SU-DHL-6 (cell line): ENCODE measurements around the gene NAP1L4.

Source experiments
- EZH2phosphoT487 ChIP-seq: fragments of 200-600 bp; sonication (generic), shearing (Covaris generic); conservative IDR thresholded peaks from 2 replicates; pipeline ENCODE4 v1.6.1; 2018; ENCODE audit warnings: mild to moderate bottlenecking, antibody characterized with exemption, low read length, moderate library complexity, mixed read lengths
- TF ChIP-seq, protein P1 (sequence below): fragments of 200-600 bp; sonication (generic); IDR thresholded peaks from one replicate; pipeline ENCODE4 v1.5.1; 2017; ENCODE audit warnings: antibody characterized with exemption, mild to moderate bottlenecking, low read length, moderate library complexity; ENCODE audit not compliant: insufficient read depth, poor library complexity, severe bottlenecking

DNA sequence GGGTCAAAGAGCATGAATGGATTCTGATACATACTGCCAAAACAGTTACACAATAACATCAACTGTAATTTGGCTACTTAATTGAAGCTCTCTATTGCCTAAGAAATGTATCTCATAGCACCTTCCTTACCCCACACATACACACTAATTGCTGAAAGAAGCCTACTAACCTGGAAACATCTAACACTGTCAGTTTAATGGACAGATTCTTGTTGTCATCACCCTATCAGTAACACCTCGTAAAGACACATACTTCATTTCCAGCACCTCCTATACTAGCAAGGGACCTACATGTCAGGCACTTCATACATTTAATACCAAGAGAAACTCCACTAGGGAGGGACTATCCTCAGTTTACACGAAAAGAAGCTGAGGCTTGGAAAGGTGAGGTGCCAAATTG is 9.9 kb downstream of the NAP1L4 start:
- TF ChIP-seq, protein P1, sequence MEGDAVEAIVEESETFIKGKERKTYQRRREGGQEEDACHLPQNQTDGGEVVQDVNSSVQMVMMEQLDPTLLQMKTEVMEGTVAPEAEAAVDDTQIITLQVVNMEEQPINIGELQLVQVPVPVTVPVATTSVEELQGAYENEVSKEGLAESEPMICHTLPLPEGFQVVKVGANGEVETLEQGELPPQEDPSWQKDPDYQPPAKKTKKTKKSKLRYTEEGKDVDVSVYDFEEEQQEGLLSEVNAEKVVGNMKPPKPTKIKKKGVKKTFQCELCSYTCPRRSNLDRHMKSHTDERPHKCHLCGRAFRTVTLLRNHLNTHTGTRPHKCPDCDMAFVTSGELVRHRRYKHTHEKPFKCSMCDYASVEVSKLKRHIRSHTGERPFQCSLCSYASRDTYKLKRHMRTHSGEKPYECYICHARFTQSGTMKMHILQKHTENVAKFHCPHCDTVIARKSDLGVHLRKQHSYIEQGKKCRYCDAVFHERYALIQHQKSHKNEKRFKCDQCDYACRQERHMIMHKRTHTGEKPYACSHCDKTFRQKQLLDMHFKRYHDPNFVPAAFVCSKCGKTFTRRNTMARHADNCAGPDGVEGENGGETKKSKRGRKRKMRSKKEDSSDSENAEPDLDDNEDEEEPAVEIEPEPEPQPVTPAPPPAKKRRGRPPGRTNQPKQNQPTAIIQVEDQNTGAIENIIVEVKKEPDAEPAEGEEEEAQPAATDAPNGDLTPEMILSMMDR, result no peak
- TF ChIP-seq EZH2phosphoT487, result no peak
